Lower lobe of right lung (tissue), 2 donors: ENCODE results near the gene ZNF491. TPM values are rescaled to one million over a fixed set of nuclear protein-coding genes. Genes with fewer than 3 reads are reported as not detected.

Experiments used
- ATAC-seq, 2 donors: fragments of 200-7000 bp; cut with Tn5 transposase; one replicate each; pipeline ENCODE4 v1.9.1; 2020 to 2022; ENCODE audit warnings: mild to moderate bottlenecking in 2 of 2, moderate library complexity in 2 of 2
- DNase-seq: peaks from one replicate; pipeline ENCODE4 v3.0.0-alpha.2; 2020
- H3K27ac ChIP-seq: fragments of 200-600 bp; one replicate; pipeline ENCODE4 v1.8.0; 2022
- H3K27me3 ChIP-seq: fragments of 200-600 bp; one replicate; pipeline ENCODE4 v1.8.0; 2022; ENCODE audit warnings: low read depth
- H3K36me3 ChIP-seq: fragments of 200-600 bp; one replicate; pipeline ENCODE4 v1.8.0; 2022; ENCODE audit warnings: mild to moderate bottlenecking
- H3K4me1 ChIP-seq: fragments of 200-600 bp; one replicate; pipeline ENCODE4 v1.8.0; 2022
- H3K4me3 ChIP-seq: fragments of 200-600 bp; one replicate; pipeline ENCODE4 v1.8.0; 2022; ENCODE audit warnings: mild to moderate bottlenecking
- H3K9me3 ChIP-seq: fragments of 200-600 bp; one replicate; pipeline ENCODE4 v1.8.0; 2022
- CTCF ChIP-seq: fragments of 200-600 bp; IDR thresholded peaks from one replicate; pipeline ENCODE4 v1.8.0; 2022; ENCODE audit warnings: antibody characterized with exemption, mild to moderate bottlenecking
- intact Hi-C: fragments of 100-400 bp; cut with DNase I; formaldehyde crosslinking; loops from one replicate; pipeline ENCODE4 v1.11.0; 2022
- total RNA-seq: library from RNA; stranded (reverse); fragmentation: NEBNext Ultra II Directional; extraction: Animal tissue kit (Norgen Biotek cat#: 25700); gene quantifications from one replicate; pipeline ENCODE4 v1.2.1, GENCODE V29; 2021
- donor health status: DM: no; HTN: yes; CAD: no; lungs with severe emphysema.

The ZNF491 gene
- total RNA-seq, 1 donor from 2014 or later, result 2.3 TPM

- Histone ChIP-seq H3K36me3 (peaks cover 23% of the 10 kb centered on the region), H3K4me1 (no peaks in the 10 kb centered on the region), H3K27me3 (no peaks in the 10 kb centered on the region), H3K9me3 (peaks cover 85% of the 10 kb centered on the region), H3K27ac (no peak overlapping the region), H3K4me3 (no peak overlapping the region)
- no peak for DNase-seq
- TF ChIP-seq CTCF, result no peak
- intact Hi-C loops, result no loop called here
- no peak for ATAC-seq
These were observed 14.0 kb upstream of the ZNF491 start for GRCh38 chr19:11784356-11784755.

GRCh38 chr19:11787536-11787935, 10.8 kb upstream of the ZNF491 start:
- intact Hi-C loops, result no loop called here
- Histone ChIP-seq H3K4me3 (no peak overlapping the region), H3K36me3 (no peaks in the 10 kb centered on the region), H3K4me1 (no peaks in the 10 kb centered on the region), H3K27me3 (no peaks in the 10 kb centered on the region), H3K27ac (no peak overlapping the region), H3K9me3 (peaks cover 66% of the 10 kb centered on the region)
- ATAC-seq (no peak), DNase-seq (no peak)
- no peak for TF ChIP-seq CTCF

GRCh38 chr19:11792942-11793341, 5.4 kb upstream of the ZNF491 start:
- ATAC-seq, result no peak

GRCh38 chr19:11797491-11797890, 832 bp upstream of the ZNF491 start:
- Histone ChIP-seq H3K27ac (no peak overlapping the region), H3K4me3 (peak overlapping the region; percentile 65), H3K4me1 (peaks cover 17% of the 10 kb centered on the region), H3K9me3 (no peaks in the 10 kb centered on the region), H3K27me3 (no peaks in the 10 kb centered on the region), H3K36me3 (no peaks in the 10 kb centered on the region)
- intact Hi-C loops, result no loop called here
- peak; percentile 87 for DNase-seq
- ATAC-seq, result peak; percentile 96 to 97
- TF ChIP-seq CTCF, result peak; percentile 89

More at GRCh38 chr19:11792942-11793341, 5.4 kb upstream of the ZNF491 start:
- Histone ChIP-seq H3K4me1 (peaks cover 10% of the 10 kb centered on the region), H3K36me3 (no peaks in the 10 kb centered on the region), H3K27me3 (no peaks in the 10 kb centered on the region), H3K4me3 (no peak overlapping the region), H3K27ac (no peak overlapping the region), H3K9me3 (peaks cover 20% of the 10 kb centered on the region)
- DNase-seq, result no peak
- intact Hi-C loops, result no loop called here
- TF ChIP-seq CTCF, result no peak

- H3K27ac ChIP-seq, result no peak overlapping the region
These were observed 8.2 kb downstream of the ZNF491 start for GRCh38 chr19:11806354-11807098.

More at GRCh38 chr19:11806354-11807098, 8.2 kb downstream of the ZNF491 start:
- H3K27me3 ChIP-seq, result no peaks in the 10 kb centered on the region
- no peaks in the 10 kb centered on the region for H3K4me1 ChIP-seq
- H3K9me3 ChIP-seq, result peaks cover 38% of the 10 kb centered on the region
- ATAC-seq (no peak), DNase-seq (no peak)
- H3K4me3 ChIP-seq, result no peak overlapping the region
- H3K36me3 ChIP-seq, result no peaks in the 10 kb centered on the region
- TF ChIP-seq CTCF, result no peak
- intact Hi-C loops, result no loop called here
